Parathyroid adenoma (tissue), 2 donors: ENCODE results near the gene CRIM1.

Experiments
- H2AFZ ChIP-seq: fragments of 300-600 bp; sonication (generic); one replicate; pipeline ENCODE4 v1.7.0; 2017; ENCODE audit warnings: antibody characterized with exemption, mild to moderate bottlenecking
- H3K27ac ChIP-seq: fragments of 300-600 bp; sonication (generic); one replicate; pipeline ENCODE4 v1.7.0; 2017
- H3K27me3 ChIP-seq: fragments of 300-600 bp; sonication (generic); one replicate; pipeline ENCODE4 v1.7.0; 2017; ENCODE audit warnings: low read length; ENCODE audit not compliant: control insufficient read depth, insufficient read depth
- H3K36me3 ChIP-seq: fragments of 300-600 bp; sonication (generic); one replicate; pipeline ENCODE4 v1.7.0; 2017; ENCODE audit warnings: low read length; ENCODE audit not compliant: control insufficient read depth, insufficient read depth
- H3K4me1 ChIP-seq: fragments of 300-600 bp; sonication (generic); one replicate; pipeline ENCODE4 v1.7.0; 2017; ENCODE audit warnings: control low read depth
- H3K4me2 ChIP-seq: fragments of 300-600 bp; sonication (generic); one replicate; pipeline ENCODE4 v1.7.0; 2017; ENCODE audit warnings: low read length
- H3K4me3 ChIP-seq: fragments of 300-600 bp; sonication (generic); one replicate; pipeline ENCODE4 v1.7.0; 2017; ENCODE audit warnings: low read depth, low read length
- H3K79me2 ChIP-seq: fragments of 300-600 bp; sonication (generic); one replicate; pipeline ENCODE4 v1.7.0; 2017; ENCODE audit warnings: control low read depth
- H3K9ac ChIP-seq: fragments of 300-600 bp; sonication (generic); one replicate; pipeline ENCODE4 v1.7.0; 2017; ENCODE audit warnings: mild to moderate bottlenecking
- H3K9me3 ChIP-seq: fragments of 300-600 bp; sonication (generic); one replicate; pipeline ENCODE4 v1.7.0; 2017; ENCODE audit warnings: low read length; ENCODE audit not compliant: control insufficient read depth
- TF ChIP-seq, protein P1 (sequence below): fragments of 300-600 bp; sonication (generic); IDR thresholded peaks from one replicate; pipeline ENCODE4 v1.7.0; 2017; ENCODE audit warnings: antibody characterized with exemption, mild to moderate bottlenecking
- donor health status: primary hyperparathyroidism.

CRIM1 gene

DNA sequence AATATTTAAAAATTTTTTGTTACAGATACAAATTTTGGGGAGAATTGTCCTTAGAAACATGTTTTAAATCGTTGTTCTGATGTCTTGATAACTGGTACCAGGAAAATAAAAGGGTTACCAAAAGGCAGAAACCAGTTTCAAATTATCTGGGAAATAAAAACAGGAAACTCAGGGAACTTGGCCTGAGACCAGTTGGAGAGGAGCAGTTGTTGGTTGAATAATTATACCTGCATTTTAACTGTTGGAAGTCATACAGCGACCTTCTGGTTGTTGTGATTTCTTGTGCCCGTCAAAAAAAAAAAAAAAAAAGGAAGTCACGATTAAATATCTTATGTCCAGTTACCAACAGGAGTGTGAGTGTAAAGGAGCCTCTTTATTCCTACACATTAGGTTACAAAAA, 51.8 kb downstream of the CRIM1 start:
- H2AFZ ChIP-seq: no peak overlapping the region
- H3K79me2 ChIP-seq: no peaks in the 10 kb centered on the region
- H3K36me3 ChIP-seq: no peaks in the 10 kb centered on the region
- H3K4me1 ChIP-seq: peaks cover 5% of the 10 kb centered on the region
- H3K4me3 ChIP-seq: no peak overlapping the region
- TF ChIP-seq, protein P1, sequence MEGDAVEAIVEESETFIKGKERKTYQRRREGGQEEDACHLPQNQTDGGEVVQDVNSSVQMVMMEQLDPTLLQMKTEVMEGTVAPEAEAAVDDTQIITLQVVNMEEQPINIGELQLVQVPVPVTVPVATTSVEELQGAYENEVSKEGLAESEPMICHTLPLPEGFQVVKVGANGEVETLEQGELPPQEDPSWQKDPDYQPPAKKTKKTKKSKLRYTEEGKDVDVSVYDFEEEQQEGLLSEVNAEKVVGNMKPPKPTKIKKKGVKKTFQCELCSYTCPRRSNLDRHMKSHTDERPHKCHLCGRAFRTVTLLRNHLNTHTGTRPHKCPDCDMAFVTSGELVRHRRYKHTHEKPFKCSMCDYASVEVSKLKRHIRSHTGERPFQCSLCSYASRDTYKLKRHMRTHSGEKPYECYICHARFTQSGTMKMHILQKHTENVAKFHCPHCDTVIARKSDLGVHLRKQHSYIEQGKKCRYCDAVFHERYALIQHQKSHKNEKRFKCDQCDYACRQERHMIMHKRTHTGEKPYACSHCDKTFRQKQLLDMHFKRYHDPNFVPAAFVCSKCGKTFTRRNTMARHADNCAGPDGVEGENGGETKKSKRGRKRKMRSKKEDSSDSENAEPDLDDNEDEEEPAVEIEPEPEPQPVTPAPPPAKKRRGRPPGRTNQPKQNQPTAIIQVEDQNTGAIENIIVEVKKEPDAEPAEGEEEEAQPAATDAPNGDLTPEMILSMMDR: no peak
- H3K27ac ChIP-seq: no peak overlapping the region
- no peaks in the 10 kb centered on the region for H3K9me3 ChIP-seq
- H3K4me2 ChIP-seq: no peak overlapping the region
- no peak overlapping the region for H3K9ac ChIP-seq
- H3K27me3 ChIP-seq: no peaks in the 10 kb centered on the region

DNA sequence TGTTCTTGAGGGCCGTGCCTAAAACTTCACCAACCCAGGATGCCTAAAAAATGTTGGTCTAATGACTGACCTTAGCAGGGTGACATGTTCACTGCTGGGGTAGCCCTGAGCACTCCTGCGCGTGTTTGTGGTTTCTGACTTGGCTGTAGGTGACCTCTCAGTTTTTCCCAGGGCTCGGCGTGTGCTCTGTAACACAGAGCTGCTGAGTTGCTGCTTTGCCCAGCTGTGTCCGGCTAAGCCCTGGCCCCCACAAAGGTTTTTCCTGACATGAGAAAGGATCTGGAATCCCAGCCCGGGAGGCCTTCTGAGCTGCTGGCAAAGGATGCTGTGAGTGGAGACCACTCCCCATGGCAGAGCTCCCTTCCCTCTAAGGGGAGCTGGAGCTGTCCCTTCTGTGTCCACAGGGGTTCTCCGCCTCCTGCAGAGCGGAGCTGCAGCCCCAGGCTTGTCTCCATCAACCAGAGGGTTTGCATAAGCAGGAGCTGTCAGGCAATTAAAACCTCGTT, 52.7 kb downstream of the CRIM1 start:
- no peak overlapping the region for H3K27ac ChIP-seq
- no peaks in the 10 kb centered on the region for H3K36me3 ChIP-seq
- no peaks in the 10 kb centered on the region for H3K9me3 ChIP-seq
- H2AFZ ChIP-seq: no peak overlapping the region
- no peak overlapping the region for H3K9ac ChIP-seq
- H3K79me2 ChIP-seq: no peaks in the 10 kb centered on the region
- H3K4me1 ChIP-seq: peaks cover 5% of the 10 kb centered on the region
- H3K4me3 ChIP-seq: no peak overlapping the region
- TF ChIP-seq, protein P1: no peak
- H3K27me3 ChIP-seq: no peaks in the 10 kb centered on the region
- no peak overlapping the region for H3K4me2 ChIP-seq

DNA sequence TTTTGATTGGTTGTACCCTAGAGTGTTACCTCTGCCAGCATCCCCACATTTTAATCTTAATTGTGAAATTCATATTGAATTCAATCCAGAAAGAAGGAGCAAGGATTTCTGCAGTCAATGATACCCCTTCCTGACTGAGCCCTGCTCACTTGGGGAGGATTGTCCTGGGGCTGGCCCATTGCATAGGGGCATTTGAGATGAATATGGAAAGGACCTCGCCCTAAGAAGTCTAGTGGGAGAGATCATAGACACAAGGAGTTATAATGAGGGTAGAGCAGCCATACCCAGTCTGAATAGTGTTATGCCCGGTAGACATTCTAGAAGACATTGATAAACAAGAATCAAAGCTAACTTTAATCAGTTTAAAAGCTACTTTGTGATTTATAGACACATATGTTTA, 53.8 kb downstream of the CRIM1 start:
- no peak overlapping the region for H3K27ac ChIP-seq
- H3K4me1 ChIP-seq: no peaks in the 10 kb centered on the region

DNA sequence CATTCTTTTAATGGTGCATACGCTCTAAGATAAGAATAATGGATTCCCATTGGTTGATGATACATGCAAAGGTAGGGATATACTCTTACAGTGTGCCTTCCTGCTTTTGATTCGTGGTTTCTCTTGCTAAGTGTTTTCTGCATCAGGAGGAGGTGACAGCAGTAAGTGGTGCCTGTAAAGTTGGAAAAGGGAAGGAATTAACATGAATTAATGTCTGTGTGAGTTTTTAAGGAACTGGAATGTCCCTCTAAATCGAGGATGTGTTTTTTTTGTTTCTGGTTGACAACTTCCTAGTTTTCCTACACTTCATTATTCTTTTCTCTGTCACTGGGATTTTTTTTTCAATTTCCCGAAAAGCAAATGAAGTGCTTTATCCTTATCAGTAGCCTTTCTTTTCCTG, 54.4 kb downstream of the CRIM1 start:
- Histone ChIP-seq H3K4me3 (no peak overlapping the region), H3K4me2 (no peak overlapping the region), H3K9me3 (no peaks in the 10 kb centered on the region), H3K9ac (no peak overlapping the region), H3K79me2 (peaks cover 6% of the 10 kb centered on the region), H3K4me1 (no peaks in the 10 kb centered on the region), H3K27ac (no peak overlapping the region), H2AFZ (no peak overlapping the region), H3K27me3 (no peaks in the 10 kb centered on the region), H3K36me3 (no peaks in the 10 kb centered on the region)
- TF ChIP-seq, protein P1: no peak

More for the DNA sequence above, 53.8 kb downstream of the CRIM1 start:
- peaks cover 4% of the 10 kb centered on the region for H3K79me2 ChIP-seq
- no peaks in the 10 kb centered on the region for H3K27me3 ChIP-seq
- no peak overlapping the region for H3K9ac ChIP-seq
- H3K4me3 ChIP-seq: no peak overlapping the region
- TF ChIP-seq, protein P1: no peak
- no peak overlapping the region for H3K4me2 ChIP-seq
- H2AFZ ChIP-seq: no peak overlapping the region
- no peaks in the 10 kb centered on the region for H3K36me3 ChIP-seq
- H3K9me3 ChIP-seq: no peaks in the 10 kb centered on the region

GRCh38 chr2:36410681-36411080, 55.1 kb downstream of the CRIM1 start:
- no peak overlapping the region for H2AFZ ChIP-seq
- no peaks in the 10 kb centered on the region for H3K36me3 ChIP-seq
- no peak overlapping the region for H3K4me2 ChIP-seq
- H3K4me3 ChIP-seq: no peak overlapping the region
- peaks cover 9% of the 10 kb centered on the region for H3K79me2 ChIP-seq
- H3K27me3 ChIP-seq: no peaks in the 10 kb centered on the region
- no peaks in the 10 kb centered on the region for H3K9me3 ChIP-seq
- TF ChIP-seq, protein P1: no peak
- no peak overlapping the region for H3K27ac ChIP-seq
- no peak overlapping the region for H3K9ac ChIP-seq
- H3K4me1 ChIP-seq: no peaks in the 10 kb centered on the region
